Measurements from ENCODE around the gene DNM2. TPM values are rescaled to one million over a fixed set of nuclear protein-coding genes. Genes with fewer than 3 reads are reported as not detected.

Gene DNM2
- total and polyA plus RNA-seq, 3 donors from 2014 or later, result 166 to 274 (median 226) TPM

DNA sequence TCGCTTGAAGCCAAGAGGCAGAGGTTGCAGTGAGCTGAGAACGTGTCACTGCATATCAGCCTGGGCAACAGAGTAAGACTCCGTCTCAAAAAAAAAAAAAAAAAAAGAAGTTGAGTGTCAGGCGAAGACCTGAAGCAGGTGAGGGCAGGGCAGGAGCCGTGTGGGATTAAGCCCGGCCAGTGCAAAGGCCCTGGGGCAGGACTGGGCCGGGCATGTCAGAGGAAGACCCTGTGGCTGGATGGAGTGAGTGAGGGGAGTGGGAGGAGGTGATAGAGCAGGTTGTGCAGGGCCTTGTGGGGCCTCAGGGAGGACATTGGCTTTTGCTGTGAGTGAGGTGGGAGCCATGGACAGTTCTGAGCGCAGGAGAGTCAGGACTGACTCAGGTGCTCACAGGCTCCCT lies 70.3 kb downstream of the DNM2 start:
- no peaks in the 10 kb centered on the region for H3K36me3 ChIP-seq (ENCODE audit: low read depth, missing control alignments)
- WGBS, 2 donors, result 93 to 95% methylated on average over 8 of the region's 8 CpGs
- DNase-seq, result no peak

GRCh38 chr19:10789866-10790265 lies 72.0 kb downstream of the DNM2 start:
- Histone ChIP-seq H3K36me3 (ENCODE audit: low read depth, missing control alignments) (no peaks in the 10 kb centered on the region), H3K4me1 (no peaks in the 10 kb centered on the region), H3K27me3 (no peaks in the 10 kb centered on the region), H3K9me3 (no peaks in the 10 kb centered on the region), H3K4me3 (no peak overlapping the region), H3K27ac (no peak overlapping the region)
- WGBS, 2 donors, result 67 to 73% methylated on average over 10 of the region's 10 CpGs
- no peak for DNase-seq
- intact Hi-C loops (cut with DNase I; ENCODE audit: low total_unique reads), result no loop called here
- TF ChIP-seq POLR2A (IDR thresholded peaks at IDR 0.05) (no peak), CTCF (IDR thresholded peaks at IDR 0.05) (no peak)

More for the DNA sequence above, 70.3 kb downstream of the DNM2 start:
- Histone ChIP-seq H3K27me3 (no peaks in the 10 kb centered on the region), H3K9me3 (no peaks in the 10 kb centered on the region), H3K4me1 (no peaks in the 10 kb centered on the region), H3K27ac (no peak overlapping the region), H3K4me3 (no peak overlapping the region)
- TF ChIP-seq CTCF (IDR thresholded peaks at IDR 0.05) (no peak), POLR2A (IDR thresholded peaks at IDR 0.05) (no peak)
- intact Hi-C loops (cut with DNase I; ENCODE audit: low total_unique reads), result no loop called here

DNA sequence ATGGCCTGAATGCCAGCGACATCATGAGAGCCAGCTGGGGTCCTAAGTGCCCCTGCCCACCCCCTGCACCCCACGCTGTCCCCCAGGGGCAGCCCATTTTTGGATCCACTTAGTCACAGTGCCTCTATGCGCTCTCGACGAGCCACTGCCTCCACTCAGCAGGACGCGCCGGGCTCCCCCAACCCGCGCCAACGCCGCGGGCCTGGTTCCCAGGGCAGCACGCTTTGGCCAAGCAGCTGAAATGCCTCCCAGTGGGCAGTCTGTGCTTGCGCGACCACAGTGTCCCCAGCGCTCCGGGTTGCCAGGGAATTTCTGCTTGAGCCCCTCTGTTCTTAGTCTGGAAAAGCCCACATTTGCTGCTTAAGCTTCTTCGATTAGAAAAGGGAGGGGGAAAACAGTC lies 78.8 kb downstream of the DNM2 start:
- H3K36me3 ChIP-seq (ENCODE audit: low read depth, missing control alignments), result no peaks in the 10 kb centered on the region
- WGBS, 2 donors, result 92 to 94% methylated on average over 3 to 19 of the region's 19 CpGs
- TF ChIP-seq CTCF (IDR thresholded peaks at IDR 0.05) (no peak), POLR2A (IDR thresholded peaks at IDR 0.05) (no peak)
- intact Hi-C loops (cut with DNase I; ENCODE audit: low total_unique reads), result no loop called here
- no peaks in the 10 kb centered on the region for H3K9me3 ChIP-seq
- H3K4me1 ChIP-seq, result peaks cover 15% of the 10 kb centered on the region
- no peaks in the 10 kb centered on the region for H3K27me3 ChIP-seq
- H3K4me3 ChIP-seq, result no peak overlapping the region
- no peak for DNase-seq
- H3K27ac ChIP-seq, result no peak overlapping the region

DNA sequence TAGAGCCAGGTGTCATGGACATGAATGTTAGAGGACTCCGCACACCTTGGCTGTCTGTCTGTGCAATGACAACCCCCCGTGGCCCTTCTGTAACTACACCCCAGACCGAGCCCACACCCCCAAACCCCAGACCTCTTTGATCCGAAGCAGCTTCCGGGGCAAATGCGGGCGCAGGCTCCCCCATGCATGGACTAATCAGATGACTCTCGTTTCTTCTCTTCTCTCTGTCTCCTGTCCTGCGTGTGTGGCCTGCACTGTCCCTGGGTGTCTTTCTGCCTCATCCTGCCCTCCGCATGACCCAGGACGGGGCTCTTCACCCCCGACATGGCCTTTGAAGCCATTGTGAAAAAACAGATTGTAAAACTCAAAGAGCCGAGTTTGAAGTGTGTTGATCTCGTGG lies 79.2 kb downstream of the DNM2 start:
- no peak for TF ChIP-seq POLR2A (IDR thresholded peaks at IDR 0.05)
- TF ChIP-seq CTCF (IDR thresholded peaks at IDR 0.05), result no peak
- no peaks in the 10 kb centered on the region for H3K27me3 ChIP-seq
- H3K27ac ChIP-seq, result no peak overlapping the region
- no peaks in the 10 kb centered on the region for H3K9me3 ChIP-seq
- no peak for DNase-seq
- peaks cover 18% of the 10 kb centered on the region for H3K4me1 ChIP-seq
- intact Hi-C loops (cut with DNase I; ENCODE audit: low total_unique reads), result no loop called here
- 80 to 92% methylated on average over 14 of the region's 14 CpGs for WGBS, 2 donors
- H3K4me3 ChIP-seq, result no peak overlapping the region
- no peaks in the 10 kb centered on the region for H3K36me3 ChIP-seq (ENCODE audit: low read depth, missing control alignments)

DNA sequence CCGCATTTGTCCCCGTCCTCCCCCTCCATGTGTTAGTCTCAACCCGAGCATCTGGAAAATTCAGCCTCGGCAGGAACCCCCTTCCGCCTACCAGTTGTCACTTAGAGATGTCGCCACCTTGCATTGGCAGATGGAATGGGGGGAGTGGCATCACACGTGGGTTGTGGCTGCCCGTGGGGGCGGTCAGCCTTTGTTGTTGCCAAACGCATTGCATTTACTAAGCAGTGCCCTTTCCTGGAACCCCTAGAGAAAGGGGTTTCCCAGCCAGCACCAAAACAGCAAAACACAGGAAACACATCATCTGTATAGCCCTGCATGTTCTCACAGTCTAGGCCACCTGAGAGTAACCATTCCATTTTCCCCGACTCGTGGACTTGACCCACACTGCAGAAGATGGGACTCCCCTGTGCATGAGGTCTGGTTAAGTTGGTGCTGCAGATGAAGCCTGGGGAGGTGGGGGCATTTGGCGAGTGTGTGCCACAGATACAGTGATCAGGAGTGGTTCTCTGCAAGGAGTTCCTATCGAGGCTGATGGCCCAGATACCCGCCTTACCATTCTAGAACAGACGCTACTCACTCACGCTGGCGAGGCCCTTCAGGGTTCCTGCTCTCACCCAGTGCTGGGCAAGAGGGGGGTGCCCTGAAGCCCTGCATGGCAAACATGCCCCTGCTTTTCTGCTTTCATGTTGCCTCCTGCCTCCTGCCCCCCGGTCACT lies 79.8 kb downstream of the DNM2 start:
- TF ChIP-seq POLR2A (IDR thresholded peaks at IDR 0.05) (no peak), CTCF (IDR thresholded peaks at IDR 0.05) (no peak)
- Histone ChIP-seq H3K9me3 (no peaks in the 10 kb centered on the region), H3K27ac (no peak overlapping the region), H3K4me3 (no peak overlapping the region), H3K27me3 (no peaks in the 10 kb centered on the region), H3K36me3 (ENCODE audit: low read depth, missing control alignments) (no peaks in the 10 kb centered on the region), H3K4me1 (peaks cover 20% of the 10 kb centered on the region)
- WGBS, 2 donors, result 65 to 76% methylated on average over 19 of the region's 19 CpGs
- no peak for DNase-seq
- intact Hi-C loops (cut with DNase I; ENCODE audit: low total_unique reads), result no loop called here

All from testis (tissue), 3 donors.